ENCODE measurements around the gene APEH.

GRCh38 chr3:49626796-49627195, 47.4 kb upstream of the APEH start:
- TF ChIP-seq, protein P1, sequence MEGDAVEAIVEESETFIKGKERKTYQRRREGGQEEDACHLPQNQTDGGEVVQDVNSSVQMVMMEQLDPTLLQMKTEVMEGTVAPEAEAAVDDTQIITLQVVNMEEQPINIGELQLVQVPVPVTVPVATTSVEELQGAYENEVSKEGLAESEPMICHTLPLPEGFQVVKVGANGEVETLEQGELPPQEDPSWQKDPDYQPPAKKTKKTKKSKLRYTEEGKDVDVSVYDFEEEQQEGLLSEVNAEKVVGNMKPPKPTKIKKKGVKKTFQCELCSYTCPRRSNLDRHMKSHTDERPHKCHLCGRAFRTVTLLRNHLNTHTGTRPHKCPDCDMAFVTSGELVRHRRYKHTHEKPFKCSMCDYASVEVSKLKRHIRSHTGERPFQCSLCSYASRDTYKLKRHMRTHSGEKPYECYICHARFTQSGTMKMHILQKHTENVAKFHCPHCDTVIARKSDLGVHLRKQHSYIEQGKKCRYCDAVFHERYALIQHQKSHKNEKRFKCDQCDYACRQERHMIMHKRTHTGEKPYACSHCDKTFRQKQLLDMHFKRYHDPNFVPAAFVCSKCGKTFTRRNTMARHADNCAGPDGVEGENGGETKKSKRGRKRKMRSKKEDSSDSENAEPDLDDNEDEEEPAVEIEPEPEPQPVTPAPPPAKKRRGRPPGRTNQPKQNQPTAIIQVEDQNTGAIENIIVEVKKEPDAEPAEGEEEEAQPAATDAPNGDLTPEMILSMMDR (IDR thresholded peaks at IDR 0.05) = no peak
- TF ChIP-seq EZH2 (IDR thresholded peaks at IDR 0.05; ENCODE audit: borderline replicate concordance, insufficient read depth, low read depth, low read length, poor library complexity, severe bottlenecking) = no peak

Data from B cell (primary cell).